ENCODE measurements around the gene IQCH. TPM values are rescaled to one million over a fixed set of nuclear protein-coding genes. Genes with fewer than 3 reads are reported as not detected.

The IQCH gene
- total RNA-seq, 2 donors from 2014 or later = 1.6 to 6.7 TPM

- H3K9me3 ChIP-seq = no peaks in the 10 kb centered on the region
- WGBS, 2 donors = 68 to 69% methylated on average over 9 of the region's 9 CpGs
- no peak overlapping the region for H3K4me3 ChIP-seq
These were observed 115.8 kb downstream of the IQCH start for GRCh38 chr15:67370206-67370954.

GRCh38 chr15:67372543-67372942, 118.0 kb downstream of the IQCH start:
- WGBS, 2 donors = 82 to 88% methylated on average over 8 of the region's 8 CpGs
- H3K27me3 ChIP-seq = no peaks in the 10 kb centered on the region
- no peak for DNase-seq

More at GRCh38 chr15:67370206-67370954, 115.8 kb downstream of the IQCH start:
- Histone ChIP-seq H3K27ac (no peak overlapping the region), H3K36me3 (replicated peaks in 1 of 2; ENCODE audit: insufficient read depth in 1 of 2, low read depth in 2 of 2) (no peaks in the 10 kb centered on the region), H3K27me3 (no peaks in the 10 kb centered on the region), H3K4me1 (no peaks in the 10 kb centered on the region)
- DNase-seq (no peak), ATAC-seq (no peak)
- no peak for TF ChIP-seq POLR2A (IDR thresholded peaks at IDR 0.05)
- TF ChIP-seq CTCF (IDR thresholded peaks at IDR 0.05) = no peak
- intact Hi-C loops (cut with DNase I) = no loop called here

GRCh38 chr15:67372986-67373675, 118.5 kb downstream of the IQCH start:
- 89 to 90% methylated on average over 6 of the region's 6 CpGs for WGBS, 2 donors
- no peak for TF ChIP-seq CTCF (IDR thresholded peaks at IDR 0.05)
- no peak for TF ChIP-seq POLR2A (IDR thresholded peaks at IDR 0.05)
- DNase-seq = no peak

More at GRCh38 chr15:67372543-67372942, 118.0 kb downstream of the IQCH start:
- H3K4me3 ChIP-seq = no peak overlapping the region
- ATAC-seq = no peak
- intact Hi-C loops (cut with DNase I) = no loop called here
- TF ChIP-seq POLR2A (IDR thresholded peaks at IDR 0.05) (no peak), CTCF (IDR thresholded peaks at IDR 0.05) (no peak)
- H3K36me3 ChIP-seq (replicated peaks in 1 of 2; ENCODE audit: insufficient read depth in 1 of 2, low read depth in 2 of 2) = no peaks in the 10 kb centered on the region
- H3K27ac ChIP-seq = no peak overlapping the region
- H3K9me3 ChIP-seq = no peaks in the 10 kb centered on the region
- no peaks in the 10 kb centered on the region for H3K4me1 ChIP-seq

DNA sequence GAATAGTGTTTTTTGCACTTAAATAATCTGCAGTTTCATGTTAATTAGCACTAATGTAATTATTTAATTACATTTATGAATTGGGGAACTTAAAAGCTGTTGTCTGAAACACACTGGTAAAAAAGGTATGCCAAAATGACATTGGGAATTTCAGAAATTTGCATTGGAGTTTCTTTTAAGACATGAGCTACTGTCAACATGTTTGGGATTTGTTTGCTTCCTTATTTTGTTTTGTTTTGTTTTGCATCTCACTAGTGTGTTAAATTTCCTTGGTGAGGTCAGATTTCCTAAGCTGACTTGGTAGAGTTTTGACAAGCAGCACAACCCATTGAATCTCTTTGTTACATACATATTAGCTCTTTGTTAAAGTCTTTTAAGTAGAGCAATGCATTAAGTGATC, 119.4 kb downstream of the IQCH start:
- ATAC-seq = no peak
- no peak overlapping the region for H3K27ac ChIP-seq
- H3K4me3 ChIP-seq = no peak overlapping the region
- no peaks in the 10 kb centered on the region for H3K9me3 ChIP-seq
- intact Hi-C loops (cut with DNase I) = no loop called here
- H3K36me3 ChIP-seq (replicated peaks in 1 of 2; ENCODE audit: insufficient read depth in 1 of 2, low read depth in 2 of 2) = no peaks in the 10 kb centered on the region
- H3K27me3 ChIP-seq = no peaks in the 10 kb centered on the region
- no peak for DNase-seq
- no peaks in the 10 kb centered on the region for H3K4me1 ChIP-seq
- TF ChIP-seq POLR2A (IDR thresholded peaks at IDR 0.05) = no peak

More at GRCh38 chr15:67372986-67373675, 118.5 kb downstream of the IQCH start:
- Histone ChIP-seq H3K27ac (no peak overlapping the region), H3K36me3 (replicated peaks in 1 of 2; ENCODE audit: insufficient read depth in 1 of 2, low read depth in 2 of 2) (no peaks in the 10 kb centered on the region), H3K9me3 (no peaks in the 10 kb centered on the region), H3K4me1 (no peaks in the 10 kb centered on the region), H3K4me3 (no peak overlapping the region), H3K27me3 (no peaks in the 10 kb centered on the region)
- intact Hi-C loops (cut with DNase I) = no loop called here
- no peak for ATAC-seq

DNA sequence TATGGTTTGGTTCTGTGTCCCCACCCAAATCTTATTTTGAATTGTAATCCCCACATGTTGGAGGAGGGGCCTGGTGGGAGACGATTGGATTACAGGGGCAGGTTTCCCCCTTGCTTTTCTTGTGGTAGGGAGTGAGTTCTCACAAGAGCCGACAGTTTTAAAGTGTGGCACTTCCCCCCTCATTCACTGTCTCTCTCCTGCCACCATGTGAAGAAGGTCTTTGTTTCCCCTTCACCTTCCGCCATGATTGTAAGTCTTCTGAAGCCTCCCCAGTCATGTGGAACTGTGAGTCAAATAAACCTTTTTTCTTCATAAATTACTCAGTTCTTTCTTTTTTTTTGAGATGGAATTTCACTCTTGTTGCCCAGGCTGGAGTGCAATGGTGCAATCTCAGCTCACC, 124.9 kb downstream of the IQCH start:
- 85 to 89% methylated on average over 3 of the region's 3 CpGs for WGBS, 2 donors
- Histone ChIP-seq H3K9me3 (no peaks in the 10 kb centered on the region), H3K27ac (no peak overlapping the region), H3K4me1 (no peaks in the 10 kb centered on the region), H3K27me3 (no peaks in the 10 kb centered on the region), H3K36me3 (replicated peaks in 1 of 2; ENCODE audit: insufficient read depth in 1 of 2, low read depth in 2 of 2) (no peaks in the 10 kb centered on the region), H3K4me3 (no peak overlapping the region)
- TF ChIP-seq POLR2A (IDR thresholded peaks at IDR 0.05) (no peak), CTCF (IDR thresholded peaks at IDR 0.05) (no peak)
- ATAC-seq (no peak), DNase-seq (no peak)
- intact Hi-C loops (cut with DNase I) = no loop called here

Measured in body of pancreas (tissue), 4 donors.